Adrenal gland (tissue), 12 donors: ENCODE data around the gene BCL2. TPM values are rescaled to one million over a fixed set of nuclear protein-coding genes. Genes with fewer than 3 reads are reported as not detected.

Experiments used
- DNase-seq, 7 donors: peaks; one replicate each; pipeline ENCODE4 v3.0.0-alpha.2; 2019 to 2020
- H3K27ac ChIP-seq, 5 donors: fragments of 200-600 bp; sonication (generic) in 4 of 5; 1 replicate in 3 of 5; 2 replicates in 2 of 5; pipeline versions ENCODE4 v1.5.1 to v1.8.0; 2016 to 2020; ENCODE audit warnings: mild to moderate bottlenecking in 1 of 5
- H3K27me3 ChIP-seq: fragments of 200-600 bp; 2 replicates; pipeline ENCODE4 v1.8.0; 2021
- H3K36me3 ChIP-seq, 2 donors: fragments of 200-600 bp; replicated peaks in 1 of 2; 1 replicate in 1 of 2; 2 replicates in 1 of 2; pipeline versions ENCODE4 v1.5.1 to v1.8.0; 2018 to 2022
- H3K4me1 ChIP-seq, 2 donors: fragments of 200-600 bp; replicated peaks in 1 of 2; 1 replicate in 1 of 2; 2 replicates in 1 of 2; pipeline versions ENCODE4 v1.5.1 to v1.8.0; 2018 to 2021
- H3K4me3 ChIP-seq, 4 donors: fragments of 200-600 bp; sonication (generic) in 3 of 4; one replicate each; pipeline ENCODE4 v1.5.1; 2016 to 2018
- H3K9me3 ChIP-seq, 3 donors: fragments of 200-600 bp; sonication (generic) in 1 of 3; replicated peaks in 1 of 3; 1 replicate in 2 of 3; 2 replicates in 1 of 3; pipeline versions ENCODE4 v1.5.1 to v1.8.0; 2016 to 2021
- POLR2A ChIP-seq, 2 donors: fragments of 450-650 bp; IDR thresholded peaks; one replicate each; pipeline ENCODE4 v1.6.1; 2017; ENCODE audit warnings: antibody characterized with exemption in 2 of 2, mild to moderate bottlenecking in 2 of 2, moderate library complexity in 1 of 2
- WGBS, 4 donors: extraction: QIAGEN DNeasy Blood & Tissue Kit in 2 of 4; methylation state at CpG; one replicate each; pipeline versions ENCODE4 v1.1.5 to v1.1.7; 2013 to 2017; 5-methylcytosine and 5-hydroxymethylcytosine counted together
- intact Hi-C, 2 donors: fragments of 100-400 bp; cut with DNase I; formaldehyde crosslinking; loops; one replicate each; pipeline versions ENCODE4 v1.14.1 to v1.15.0; 2022 to 2023
- polyA plus RNA-seq, 3 donors: library from polyadenylated mRNA; stranded (reverse); fragments of 200-250 nt in 2 of 3; fragments of 350-450 nt in 1 of 3; fragmentation: Illumina TruSeq in 1 of 3; extraction: RNeasy Lipid Tissue Mini Kit (QIAGEN cat#74804) in 1 of 3; gene quantifications; one replicate each; pipeline ENCODE4 v1.2.3, GENCODE V29; 2013 to 2014
- total RNA-seq, 9 donors: library from RNA; depleted of rRNA in 4 of 9; stranded (reverse); fragments of >200 nt in 4 of 9; fragments of 120-200 nt in 1 of 9; fragmentation: NEBNext Ultra II Directional in 1 of 9; extraction: Animal tissue kit (Norgen Biotek cat#: 25700) in 1 of 9; gene quantifications; one replicate each; pipeline versions ENCODE4 v1.1.0 to v1.2.4, GENCODE V29; 2013 to 2023
- TF ChIP-seq, protein P1 (sequence below), 6 experiments: fragments of 450-650 bp in 4 of 6; fragments of 200-600 bp in 2 of 6; sonication (generic) in 1 of 6; IDR thresholded peaks; 1 replicate in 5 of 6; 2 replicates in 1 of 6; pipeline versions ENCODE4 v1.5.1 to v1.8.0; 2016 to 2021; ENCODE audit warnings: antibody characterized with exemption in 6 of 6, mild to moderate bottlenecking in 2 of 6, moderate library complexity in 1 of 6
- donor health status: healthy with polysubstance abuse.
- donor health status: Bipolar disorder and iron deficiency.
- donor health status: DM: yes; HTN: yes; CAD: no.
- donor health status: DM: no; HTN: no; CAD: no.
- donor health status: DM: no; HTN: no; CAD: no.
- donor health status: DM: yes; HTN: yes; CAD: no.

The BCL2 gene
- total and polyA plus RNA-seq, 12 donors = 0.85 to 7.7 (median 3.4) TPM

DNA sequence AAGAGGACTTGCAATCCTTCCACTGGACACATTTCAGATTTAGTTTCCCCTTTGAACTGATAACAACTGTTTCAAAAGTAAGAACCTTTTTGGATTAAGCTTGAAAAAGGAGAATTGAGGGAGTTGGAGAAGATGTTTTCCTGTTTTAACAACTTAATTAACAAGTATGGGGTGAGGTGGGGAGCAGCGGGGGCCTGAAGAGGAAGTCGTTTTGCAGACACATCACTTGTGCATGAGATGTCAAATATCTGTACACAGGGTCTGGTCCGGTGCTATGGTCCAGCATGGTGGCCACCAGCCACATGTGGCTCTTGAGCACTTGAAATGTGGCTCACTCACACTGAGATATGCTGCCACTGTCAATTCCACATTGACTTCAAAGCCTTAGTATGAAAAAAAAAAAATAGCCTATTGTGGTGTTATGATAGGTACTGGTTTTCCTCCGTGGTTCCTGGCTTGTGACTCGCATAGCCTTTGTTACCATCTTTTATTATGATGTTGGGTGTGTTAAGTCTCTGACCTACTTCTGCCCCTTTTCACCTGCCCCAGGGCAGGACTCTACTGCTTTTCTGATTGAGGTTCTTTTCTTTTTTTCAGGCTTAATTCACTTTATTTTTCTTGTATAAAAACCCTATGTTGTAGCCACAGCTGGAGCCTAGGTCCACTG is 205.5 kb downstream of the BCL2 start:
- H3K4me1 ChIP-seq = peaks cover 0 to 8% of the 10 kb centered on the region in 2 donors
- TF ChIP-seq POLR2A (IDR thresholded peaks at IDR 0.05) = no peak
- TF ChIP-seq, protein P1, sequence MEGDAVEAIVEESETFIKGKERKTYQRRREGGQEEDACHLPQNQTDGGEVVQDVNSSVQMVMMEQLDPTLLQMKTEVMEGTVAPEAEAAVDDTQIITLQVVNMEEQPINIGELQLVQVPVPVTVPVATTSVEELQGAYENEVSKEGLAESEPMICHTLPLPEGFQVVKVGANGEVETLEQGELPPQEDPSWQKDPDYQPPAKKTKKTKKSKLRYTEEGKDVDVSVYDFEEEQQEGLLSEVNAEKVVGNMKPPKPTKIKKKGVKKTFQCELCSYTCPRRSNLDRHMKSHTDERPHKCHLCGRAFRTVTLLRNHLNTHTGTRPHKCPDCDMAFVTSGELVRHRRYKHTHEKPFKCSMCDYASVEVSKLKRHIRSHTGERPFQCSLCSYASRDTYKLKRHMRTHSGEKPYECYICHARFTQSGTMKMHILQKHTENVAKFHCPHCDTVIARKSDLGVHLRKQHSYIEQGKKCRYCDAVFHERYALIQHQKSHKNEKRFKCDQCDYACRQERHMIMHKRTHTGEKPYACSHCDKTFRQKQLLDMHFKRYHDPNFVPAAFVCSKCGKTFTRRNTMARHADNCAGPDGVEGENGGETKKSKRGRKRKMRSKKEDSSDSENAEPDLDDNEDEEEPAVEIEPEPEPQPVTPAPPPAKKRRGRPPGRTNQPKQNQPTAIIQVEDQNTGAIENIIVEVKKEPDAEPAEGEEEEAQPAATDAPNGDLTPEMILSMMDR (IDR thresholded peaks at IDR 0.05) = no peak
- 68 to 77% (median 75%) methylated on average over 5 of the region's 5 CpGs for whole genome bisulfite sequencing, 4 donors
- no peak for DNase-seq
- no peak overlapping the region for H3K27ac ChIP-seq
- intact Hi-C loops = no loop called here
- H3K27me3 ChIP-seq = no peaks in the 10 kb centered on the region
- H3K4me3 ChIP-seq = no peak overlapping the region
- no peaks in the 10 kb centered on the region for H3K9me3 ChIP-seq
- H3K36me3 ChIP-seq = no peaks in the 10 kb centered on the region

DNA sequence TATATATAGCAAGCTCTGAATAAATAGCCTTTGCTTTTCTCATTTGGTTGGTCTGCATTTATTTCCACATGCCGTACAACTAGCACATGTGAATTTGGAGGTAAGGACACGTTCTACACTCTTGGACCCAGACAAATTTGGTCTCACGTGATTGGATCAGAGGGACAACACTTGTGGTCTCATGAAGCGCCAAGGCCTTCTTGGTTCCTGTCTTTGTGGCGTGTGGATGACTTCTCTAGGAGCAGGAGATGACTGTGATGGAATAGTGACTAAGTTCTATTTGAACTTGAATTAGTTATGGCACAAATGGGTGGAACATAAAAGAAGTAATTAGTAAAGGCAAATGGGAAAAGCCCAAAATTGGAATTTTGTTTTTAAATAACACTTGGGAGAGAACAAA is 206.9 kb downstream of the BCL2 start:
- Histone ChIP-seq H3K9me3 (no peaks in the 10 kb centered on the region), H3K27me3 (no peaks in the 10 kb centered on the region), H3K4me1 (peaks cover 0 to 8% of the 10 kb centered on the region in 2 donors), H3K27ac (no peak overlapping the region), H3K4me3 (no peak overlapping the region), H3K36me3 (no peaks in the 10 kb centered on the region)
- no peak for TF ChIP-seq POLR2A (IDR thresholded peaks at IDR 0.05)
- TF ChIP-seq, protein P1 (IDR thresholded peaks at IDR 0.05) = no peak
- 65 to 83% (median 77%) methylated on average over 5 of the region's 5 CpGs for WGBS, 4 donors
- DNase-seq = no peak
- intact Hi-C loops = no loop called here

GRCh38 chr18:63111671-63112402 is 207.7 kb downstream of the BCL2 start:
- 27 to 37% (median 29%) methylated on average over 4 of the region's 4 CpGs for WGBS, 4 donors
- H3K4me1 ChIP-seq = peaks cover 0 to 8% of the 10 kb centered on the region in 2 donors
- H3K27ac ChIP-seq = no peak overlapping the region
- peak in 5 of 7 donors; percentile 18 to 72 (median 20) for DNase-seq
- TF ChIP-seq, protein P1 (IDR thresholded peaks at IDR 0.05) = no peak
- TF ChIP-seq POLR2A (IDR thresholded peaks at IDR 0.05) = no peak
- H3K36me3 ChIP-seq = no peaks in the 10 kb centered on the region
- intact Hi-C loops = no loop called here
- no peaks in the 10 kb centered on the region for H3K27me3 ChIP-seq
- H3K9me3 ChIP-seq = no peaks in the 10 kb centered on the region
- no peak overlapping the region for H3K4me3 ChIP-seq

DNA sequence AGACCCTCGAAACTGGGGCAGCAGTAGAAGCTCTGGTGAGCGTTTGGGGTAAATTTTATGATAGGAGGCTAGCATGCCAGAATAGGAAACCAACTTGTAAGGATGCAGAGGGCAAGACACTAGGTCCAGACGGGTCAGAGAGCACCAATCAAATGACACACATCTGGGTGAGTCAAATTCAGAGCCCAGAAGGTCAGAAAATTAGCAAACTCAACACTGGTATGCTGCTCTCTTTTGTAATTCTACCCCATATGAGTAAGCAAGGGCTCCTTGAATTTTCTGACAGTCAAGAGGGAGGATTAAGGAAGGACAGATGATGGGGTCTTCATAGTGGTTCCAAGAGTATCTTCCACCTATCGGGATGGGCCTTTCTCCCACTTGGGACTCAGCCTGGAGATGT is 209.8 kb downstream of the BCL2 start:
- H3K27me3 ChIP-seq = no peaks in the 10 kb centered on the region
- 64 to 84% (median 75%) methylated on average over 4 of the region's 4 CpGs for WGBS, 4 donors
- no peaks in the 10 kb centered on the region for H3K36me3 ChIP-seq
- H3K27ac ChIP-seq = no peak overlapping the region
- no peak overlapping the region for H3K4me3 ChIP-seq
- no peaks in the 10 kb centered on the region for H3K9me3 ChIP-seq
- TF ChIP-seq, protein P1 (IDR thresholded peaks at IDR 0.05) = no peak
- no peak for TF ChIP-seq POLR2A (IDR thresholded peaks at IDR 0.05)
- H3K4me1 ChIP-seq = peaks cover 0 to 8% of the 10 kb centered on the region in 2 donors
- DNase-seq = no peak
- intact Hi-C loops = no loop called here
